Fibroblast of peridontal ligament (primary cell): ENCODE data around the gene RIC8B.
A peak's percentile ranks its signal among the peaks of the same experiment; 100 is the strongest.

Experiments used
- DNase-seq: peaks from one replicate; pipeline ENCODE4 v3.0.0-alpha.2; 2010; ENCODE audit errors: extremely low read depth

RIC8B gene

GRCh38 chr12:106868982-106869700 is 94.7 kb downstream of the RIC8B start:
- no peak for DNase-seq

GRCh38 chr12:106870116-106870515 is 95.6 kb downstream of the RIC8B start:
- DNase-seq: no peak

GRCh38 chr12:106871477-106871876 is 97.0 kb downstream of the RIC8B start:
- no peak for DNase-seq

- no peak for DNase-seq
These were observed 99.5 kb downstream of the RIC8B start for GRCh38 chr12:106873983-106874382.

- no peak for DNase-seq
These were observed 104.3 kb downstream of the RIC8B start for GRCh38 chr12:106878804-106879203.

- no peak for DNase-seq
These were observed 105.1 kb downstream of the RIC8B start for GRCh38 chr12:106879612-106880011.

- no peak for DNase-seq
These were observed 108.9 kb downstream of the RIC8B start for GRCh38 chr12:106883426-106883825.

- DNase-seq: no peak
These were observed 110.5 kb downstream of the RIC8B start for GRCh38 chr12:106885026-106885425.

- DNase-seq: no peak
These were observed 111.2 kb downstream of the RIC8B start for GRCh38 chr12:106885541-106886249.

- DNase-seq: no peak
These were observed 112.5 kb downstream of the RIC8B start for GRCh38 chr12:106886932-106887331.

- DNase-seq: no peak
These were observed 114.0 kb downstream of the RIC8B start for GRCh38 chr12:106888348-106888970.

- DNase-seq: no peak
These were observed 114.8 kb downstream of the RIC8B start for GRCh38 chr12:106889326-106889725.

- no peak for DNase-seq
These were observed 115.6 kb downstream of the RIC8B start for GRCh38 chr12:106889950-106890626.

GRCh38 chr12:106892075-106892474 is 117.6 kb downstream of the RIC8B start:
- no peak for DNase-seq

- no peak for DNase-seq
These were observed 119.0 kb downstream of the RIC8B start for GRCh38 chr12:106893451-106893850.

- no peak for DNase-seq
These were observed 120.3 kb downstream of the RIC8B start for GRCh38 chr12:106894774-106895173.

- no peak for DNase-seq
These were observed 122.1 kb downstream of the RIC8B start for GRCh38 chr12:106896603-106897002.

- DNase-seq: peak; percentile 25
These were observed 122.6 kb downstream of the RIC8B start for GRCh38 chr12:106897082-106897481.

GRCh38 chr12:106897981-106898901 is 123.8 kb downstream of the RIC8B start:
- DNase-seq: no peak

- no peak for DNase-seq
These were observed 126.1 kb downstream of the RIC8B start for GRCh38 chr12:106900554-106900953.

GRCh38 chr12:106901276-106901675 is 126.8 kb downstream of the RIC8B start:
- DNase-seq: peak; percentile 35
